GM12878 (cell line): Measurements from ENCODE around the gene DDX56. TPM values are rescaled to one million over a fixed set of nuclear protein-coding genes. Genes with fewer than 3 reads are reported as not detected.
"Not testable (repeated sequence)": the region's sequence is repeated elsewhere in the genome, so short reads cannot be mapped to it uniquely, and the experiment has no call there.

ENCODE experiments used
- ATAC-seq: fragments of 200-7000 bp; cut with Tn5 transposase; 3 replicates; pipeline ENCODE4 v1.9.1; 2020; ENCODE audit warnings: mild to moderate bottlenecking, moderate library complexity
- BruUV-seq: library from RNA; stranded (reverse); fragments of 400-500 nt; replicated peaks from 2 replicates; lab custom pipeline; 2021; lab: Mats Ljungman, UMichigan
- CTCF ChIA-PET: fragments of 300-600 bp; sonication (Branson Sonifier 250); formaldehyde crosslinking; extraction: SDS; loops from one replicate; lab custom pipeline; 2021; ENCODE audit warnings: inconsistent platforms; lab: Yijun Ruan, JAX
- POLR2A ChIA-PET: fragments of 350-600 bp; formaldehyde crosslinking; extraction: SDS; loops from one replicate; lab custom pipeline; 2021; ENCODE audit warnings: inconsistent platforms; lab: Charles Lee
- RAD21 ChIA-PET: fragments of 300-600 bp; sonication (Branson Sonifier 250); formaldehyde crosslinking; loops from one replicate; lab custom pipeline; 2023; ENCODE audit warnings: antibody characterized with exemption; ENCODE audit not compliant: unreplicated experiment; lab: Charles Lee
- SMC1A ChIA-PET: fragments of 300-600 bp; sonication (Branson Sonifier 250); formaldehyde crosslinking; loops from one replicate; lab custom pipeline; 2023; ENCODE audit not compliant: unreplicated experiment, uncharacterized antibody; lab: Charles Lee
- DNase-seq: peaks from one replicate; pipeline ENCODE4 v3.0.0-alpha.2; 2011; ENCODE audit warnings: low read depth, low spot score
- FAIRE-seq: peaks from 3 replicates; lab custom pipeline; 2011; peaks lifted over from hg19 to GRCh38; lab: Jason Lieb, UNC
- H2AFZ ChIP-seq: 2 replicates; pipeline ENCODE4 v1.6.0; 2011; ENCODE audit warnings: low read depth, low read length, control low read depth; ENCODE audit not compliant: control insufficient read depth
- H3K27ac ChIP-seq: 2 replicates; pipeline ENCODE4 v1.5.1; 2011; ENCODE audit warnings: control low read depth; ENCODE audit not compliant: control insufficient read depth, insufficient read depth
- H3K27me3 ChIP-seq, 2 experiments: replicated peaks in 1 of 2; 2 replicates each; pipeline versions ENCODE4 v1.6.0 to v1.6.1; 2011; ENCODE audit warnings: low read length in 1 of 2; ENCODE audit not compliant: control insufficient read depth in 2 of 2, insufficient read depth in 2 of 2
- H3K36me3 ChIP-seq, 2 experiments: 2 replicates each; pipeline ENCODE4 v1.5.1; 2011; ENCODE audit warnings: low read length in 1 of 2; ENCODE audit not compliant: control insufficient read depth in 2 of 2, insufficient read depth in 2 of 2
- H3K4me1 ChIP-seq: 2 replicates; pipeline ENCODE4 v1.6.1; 2011; ENCODE audit warnings: mild to moderate bottlenecking, low read length, moderate library complexity, mixed read lengths; ENCODE audit not compliant: control insufficient read depth, insufficient read depth
- H3K4me2 ChIP-seq: 2 replicates; pipeline ENCODE4 v1.6.0; 2011; ENCODE audit warnings: control low read depth; ENCODE audit not compliant: control insufficient read depth, insufficient read depth
- H3K4me3 ChIP-seq: fragments of 200-600 bp; sonication (generic); 2 replicates; pipeline ENCODE4 v1.5.1; 2016
- H3K79me2 ChIP-seq: 2 replicates; pipeline ENCODE4 v1.6.0; 2011; ENCODE audit warnings: low read length; ENCODE audit not compliant: control insufficient read depth, insufficient read depth
- H3K9ac ChIP-seq: 2 replicates; pipeline ENCODE4 v1.8.0; 2011; ENCODE audit warnings: low read length, control low read depth, mixed read lengths; ENCODE audit not compliant: control insufficient read depth, insufficient read depth
- H3K9me3 ChIP-seq: replicated peaks from 3 replicates; pipeline ENCODE4 v1.5.1; 2011; ENCODE audit warnings: mild to moderate bottlenecking, low read length; ENCODE audit not compliant: control insufficient read depth, insufficient read depth
- H4K20me1 ChIP-seq: 2 replicates; pipeline ENCODE4 v1.6.0; 2011; ENCODE audit not compliant: control insufficient read depth, insufficient read depth
- EZH2 ChIP-seq: IDR thresholded peaks from 2 replicates; pipeline ENCODE4 v1.6.1; 2012; ENCODE audit warnings: low read depth, mild to moderate bottlenecking, control low read depth, inconsistent platforms, low read length, borderline replicate concordance; ENCODE audit not compliant: control insufficient read depth
- IKZF1 ChIP-seq: fragments of 450-650 bp; conservative IDR thresholded peaks from 2 replicates; pipeline ENCODE4 v1.6.1; 2017; ENCODE audit warnings: antibody characterized with exemption, mild to moderate bottlenecking
- MLLT1 ChIP-seq: fragments of 450-650 bp; IDR thresholded peaks from 2 replicates; pipeline ENCODE4 v1.6.1; 2016; ENCODE audit warnings: mild to moderate bottlenecking
- SPI1 ChIP-seq: IDR thresholded peaks from 2 replicates; pipeline ENCODE4 v1.6.1; 2011; ENCODE audit warnings: low read depth, mild to moderate bottlenecking, low read length, moderate library complexity, borderline replicate concordance; ENCODE audit not compliant: insufficient read depth
- YBX1 ChIP-seq: fragments of 450-650 bp; IDR thresholded peaks from 2 replicates; pipeline ENCODE4 v1.6.1; 2016; ENCODE audit warnings: antibody characterized with exemption
- WGBS: methylation state at CpG from one replicate; pipeline ENCODE4 v1.1.6; 2016; ENCODE audit warnings: low lambda C conversion rate; ENCODE audit not compliant: insufficient replicate concordance, insufficient coverage; ENCODE audit errors: missing lambda C conversion rate; 5-methylcytosine and 5-hydroxymethylcytosine counted together
- in situ Hi-C: fragments of 300-500 bp; cut with MboI; formaldehyde crosslinking; loops from 9 replicates; pipeline ENCODE4 v1.14.3; 2018; ENCODE audit warnings: mixed read lengths
- intact Hi-C: fragments of 100-400 bp; cut with micrococcal nuclease; formaldehyde crosslinking; loops from one replicate; pipeline ENCODE4 v1.14.2; 2022; ENCODE audit not compliant: unreplicated experiment
- polyA plus RNA-seq, 11 experiments: library from polyadenylated mRNA; depleted of rRNA in 4 of 11; unstranded in 6 of 11; stranded (reverse) in 5 of 11; fragments of >200 nt; fragmentation: Nextera tagmentation in 4 of 11; fragmentation: Illumina TruSeq in 1 of 11; extraction: Ambion mirVana in 4 of 11; extraction: Trizol in 1 of 11; gene quantifications; 1 replicate in 1 of 11; 2 replicates in 10 of 11; pipeline versions ENCODE4 v1.2.1 to v1.2.3, GENCODE V29; 2011 to 2016; ENCODE audit warnings: inconsistent platforms in 2 of 11, missing spikeins in 2 of 11, low read depth in 1 of 11
- total RNA-seq, 4 experiments: library from RNA; depleted of rRNA in 3 of 4; stranded (reverse); fragments of >200 nt in 3 of 4; fragmentation: Illumina TruSeq in 1 of 4; extraction: Trizol in 1 of 4; gene quantifications; 2 replicates each; pipeline versions ENCODE4 v1.2.1 to v1.2.3, GENCODE V29; 2013 to 2021

Gene DDX56
- total and polyA plus RNA-seq, 10 of the 15 experiments (the other 5 are each of a cell fraction or from before 2014, with no cell fraction given), result 19.8 to 136 (median 81.3) TPM

DNA sequence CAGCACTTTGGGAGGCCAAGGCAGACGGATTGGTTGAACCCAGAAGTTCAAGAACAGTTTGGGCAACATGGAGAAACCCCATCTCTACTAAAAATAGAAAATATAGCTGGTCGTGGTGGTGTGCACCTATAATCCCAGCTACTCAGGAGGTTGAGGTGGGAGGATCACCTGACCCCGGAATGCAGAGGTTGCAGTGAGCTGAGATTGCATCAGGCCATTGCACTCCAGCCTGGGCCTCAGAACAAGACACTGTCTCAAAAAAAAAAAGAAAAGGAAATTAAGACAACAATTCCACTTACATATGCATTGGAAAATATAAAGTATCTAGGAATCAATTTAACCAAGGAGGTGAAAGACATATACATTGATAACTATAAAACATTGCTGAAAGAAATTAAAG lies 25.5 kb upstream of the DDX56 start:
- SMC1A ChIA-PET, result interaction anchor here (1.4 to 2.1 kb wide), 3 partner anchors 87 to 529 kb away, joined by 3 to 4 read pairs (median 3); no protein-coding TSS in a partner anchor
- Histone ChIP-seq H3K4me2 (no peak overlapping the region), H3K9ac (no peak overlapping the region), H2AFZ (no peak overlapping the region), H4K20me1 (no peaks in the 10 kb centered on the region), H3K4me1 (peaks cover 13% of the 10 kb centered on the region), H3K27ac (no peak overlapping the region), H3K9me3 (no peaks in the 10 kb centered on the region), H3K79me2 (no peaks in the 10 kb centered on the region), H3K4me3 (no peak overlapping the region), H3K27me3 (no peaks in the 10 kb centered on the region), H3K36me3 (no peaks in the 10 kb centered on the region)
- DNase-seq (no peak), ATAC-seq (no peak), FAIRE-seq (no peak)
- intact Hi-C loops, result no loop called here
- POLR2A ChIA-PET, result interaction anchor here (0.6 kb wide), 2 partner anchors 20 to 38 kb away, joined by 4 to 5 read pairs; no protein-coding TSS in a partner anchor
- RAD21 ChIA-PET, result no interaction called here
- 40% methylated on average over 3 of the region's 3 CpGs for WGBS
- in situ Hi-C loops, result no loop called here
- BruUV-seq, result no TSS peak
- TF ChIP-seq YBX1, result no peak
- no peak for TF ChIP-seq EZH2
- no peak for TF ChIP-seq SPI1
- no peak for TF ChIP-seq MLLT1
- TF ChIP-seq IKZF1, result no peak
- CTCF ChIA-PET, result interaction anchor here (1.8 kb wide), 1 partner anchor 11 kb away, joined by 5 read pairs; no protein-coding TSS in a partner anchor

DNA sequence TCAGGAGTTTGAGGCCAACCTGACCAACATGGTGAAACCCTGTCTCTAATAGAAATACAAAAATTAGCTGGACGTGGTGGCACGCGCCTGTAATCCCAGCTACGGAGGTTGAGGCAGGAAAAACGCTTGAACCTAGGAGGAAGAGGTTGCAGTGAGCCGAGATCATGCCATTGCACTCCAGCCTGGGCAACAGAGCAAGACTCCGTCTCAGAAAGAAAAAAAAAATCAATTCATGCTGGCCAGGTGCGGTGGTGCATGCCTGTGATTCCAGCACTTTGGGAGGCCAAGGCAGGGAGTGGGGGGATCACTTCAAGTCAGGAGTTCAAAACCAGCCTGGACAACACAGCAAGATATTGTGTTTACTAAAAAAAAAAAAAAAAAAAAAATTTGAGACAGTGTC lies 23.5 kb upstream of the DDX56 start:
- H3K9ac ChIP-seq, intact Hi-C loops, H2AFZ ChIP-seq, DNase-seq, FAIRE-seq, POLR2A ChIA-PET, CTCF ChIA-PET, BruUV-seq, H3K4me1 ChIP-seq, ATAC-seq, H3K36me3 ChIP-seq, SMC1A ChIA-PET, in situ Hi-C loops, RAD21 ChIA-PET, H4K20me1 ChIP-seq, H3K79me2 ChIP-seq, H3K4me2 ChIP-seq, H3K9me3 ChIP-seq, H3K4me3 ChIP-seq, H3K27ac ChIP-seq, H3K27me3 ChIP-seq: not testable (repeated sequence)
- 89% methylated on average over 8 of the region's 8 CpGs for WGBS
